ENCODE results near the gene SLC6A6. TPM values are rescaled to one million over a fixed set of nuclear protein-coding genes. Genes with fewer than 3 reads are reported as not detected.

The SLC6A6 gene
- total RNA-seq, 1 experiment from 2014 or later: 72.6 TPM

DNA sequence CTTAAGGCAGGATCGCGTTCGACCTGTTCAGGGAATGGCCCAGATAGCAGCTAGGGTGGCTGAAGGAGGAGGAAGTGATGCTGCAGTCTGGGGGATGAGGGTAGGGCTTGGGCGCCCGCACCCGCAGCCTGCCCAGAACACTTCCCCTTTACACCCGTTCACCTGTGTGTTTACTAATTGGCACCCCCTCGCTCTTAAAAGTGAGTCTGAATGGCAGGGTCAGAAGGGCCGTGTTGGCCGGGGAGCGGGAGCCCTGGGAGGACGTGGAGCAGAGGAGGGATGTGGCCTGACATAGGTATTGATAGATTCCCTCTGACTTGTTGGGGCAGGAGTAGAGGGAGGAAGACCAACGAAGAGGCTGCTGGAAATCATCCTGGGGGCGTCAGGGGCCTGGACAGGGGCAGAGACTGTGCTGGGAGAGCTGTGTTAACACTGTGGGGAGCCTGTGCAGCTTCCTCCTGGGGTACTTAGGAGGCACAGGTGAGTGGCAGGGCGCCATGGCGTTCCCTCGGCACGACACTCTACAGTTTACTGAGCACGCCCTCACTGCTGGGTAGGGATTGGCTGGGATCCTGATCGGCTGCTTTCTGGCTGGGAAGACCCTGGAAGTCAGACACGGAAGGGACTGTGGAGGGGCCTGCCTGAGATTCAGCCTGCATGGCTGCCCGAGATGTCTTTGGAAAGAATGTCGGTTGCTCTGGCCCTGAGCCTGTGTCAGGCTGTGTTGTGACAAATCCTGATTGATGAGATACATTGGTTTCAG is 51.7 kb downstream of the SLC6A6 start:
- Histone ChIP-seq H3T11ph (ENCODE audit: low read length) (no peak overlapping the region), H3K4me1 (ENCODE audit: insufficient read depth, low read length) (peaks cover 3% of the 10 kb centered on the region; the same call in 1 of the 2 replicates), H2BK20ac (ENCODE audit: low read depth, low read length, poor library complexity, severe bottlenecking) (no peak overlapping the region), H3K14ac (ENCODE audit: insufficient read depth, low read length) (no peak overlapping the region; the same call in 1 of the 2 replicates), H3K9me3 (ENCODE audit: control insufficient read depth, low read depth, low read length) (no peaks in the 10 kb centered on the region), H2BK120ac (ENCODE audit: low read depth, low read length, poor library complexity, severe bottlenecking) (no peak overlapping the region), H3K4me2 (ENCODE audit: insufficient read depth, insufficient read length, low read length) (no peak overlapping the region), H3K56ac (ENCODE audit: insufficient read length, low read depth, low read length) (no peak overlapping the region), H4K5ac (ENCODE audit: insufficient read length, low read depth, low read length) (no peak overlapping the region), H3K18ac (ENCODE audit: insufficient read length, low read depth, low read length) (no peak overlapping the region), H3K23me2 (ENCODE audit: insufficient read length, low read depth, low read length, poor library complexity, severe bottlenecking) (no peaks in the 10 kb centered on the region), H3K79me1 (ENCODE audit: insufficient read depth, low read depth, low read length, poor library complexity, severe bottlenecking) (no peaks in the 10 kb centered on the region), H4K20me1 (ENCODE audit: control insufficient read depth, insufficient read depth, insufficient read length) (no peaks in the 10 kb centered on the region), H2BK15ac (ENCODE audit: low read depth, low read length) (no peak overlapping the region), H3K79me2 (ENCODE audit: insufficient read depth, low read length) (no peaks in the 10 kb centered on the region), H4K8ac (replicated peaks; ENCODE audit: insufficient read length, low read depth, low read length) (no peak overlapping the region), H3K9ac (ENCODE audit: extremely low read depth, insufficient read length, low read length) (no peak overlapping the region), H3K27me3 (ENCODE audit: insufficient read depth, low read length) (no peaks in the 10 kb centered on the region), H2BK12ac (ENCODE audit: insufficient read length, low read depth, low read length) (no peak overlapping the region), H3K4ac (ENCODE audit: low read depth, low read length) (no peak overlapping the region), H2AK5ac (ENCODE audit: insufficient read length, low read length) (no peak overlapping the region), H4K91ac (ENCODE audit: insufficient read length, low read depth, low read length) (no peak overlapping the region), H2BK5ac (ENCODE audit: insufficient read length, low read length) (no peak overlapping the region), H3K23ac (ENCODE audit: insufficient read length, low read depth, low read length) (no peak overlapping the region), H2AFZ (ENCODE audit: low read length) (no peak overlapping the region), H3K27ac (ENCODE audit: insufficient read length, low read depth, low read length) (no peak overlapping the region)
- H3K4me3 Mint-ChIP-seq: no peak overlapping the region
- no peaks in the 10 kb centered on the region for H3K9me3 Mint-ChIP-seq
- TF ChIP-seq, protein P1, sequence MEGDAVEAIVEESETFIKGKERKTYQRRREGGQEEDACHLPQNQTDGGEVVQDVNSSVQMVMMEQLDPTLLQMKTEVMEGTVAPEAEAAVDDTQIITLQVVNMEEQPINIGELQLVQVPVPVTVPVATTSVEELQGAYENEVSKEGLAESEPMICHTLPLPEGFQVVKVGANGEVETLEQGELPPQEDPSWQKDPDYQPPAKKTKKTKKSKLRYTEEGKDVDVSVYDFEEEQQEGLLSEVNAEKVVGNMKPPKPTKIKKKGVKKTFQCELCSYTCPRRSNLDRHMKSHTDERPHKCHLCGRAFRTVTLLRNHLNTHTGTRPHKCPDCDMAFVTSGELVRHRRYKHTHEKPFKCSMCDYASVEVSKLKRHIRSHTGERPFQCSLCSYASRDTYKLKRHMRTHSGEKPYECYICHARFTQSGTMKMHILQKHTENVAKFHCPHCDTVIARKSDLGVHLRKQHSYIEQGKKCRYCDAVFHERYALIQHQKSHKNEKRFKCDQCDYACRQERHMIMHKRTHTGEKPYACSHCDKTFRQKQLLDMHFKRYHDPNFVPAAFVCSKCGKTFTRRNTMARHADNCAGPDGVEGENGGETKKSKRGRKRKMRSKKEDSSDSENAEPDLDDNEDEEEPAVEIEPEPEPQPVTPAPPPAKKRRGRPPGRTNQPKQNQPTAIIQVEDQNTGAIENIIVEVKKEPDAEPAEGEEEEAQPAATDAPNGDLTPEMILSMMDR (conservative IDR thresholded peaks at IDR 0.05): no peak
- WGBS (ENCODE audit: extremely low coverage, insufficient read length, low lambda C conversion rate): no CpG with 5 or more reads among the region's 23 CpGs
- DNase-seq: no peak
- H3K36me3 Mint-ChIP-seq (ENCODE audit: insufficient read depth in 1 of 3, low read depth in 3 of 3): peaks cover 26 to 63% (median 28%) of the 10 kb centered on the region in 3 experiments; a peak in 6 of 7 replicates
- H3K27ac Mint-ChIP-seq: peak overlapping the region in 2 of 3 experiments; percentile 30 to 55; a peak in 5 of 7 replicates
- H3K4me1 Mint-ChIP-seq: peaks cover 14 to 18% of the 10 kb centered on the region in 2 experiments
- no peaks in the 10 kb centered on the region for H3K27me3 Mint-ChIP-seq (ENCODE audit: low read depth)

All from H9 (cell line).